GM12878 (cell line): ENCODE measurements around the gene AKAP13. TPM values are rescaled to one million over a fixed set of nuclear protein-coding genes. Genes with fewer than 3 reads are reported as not detected.

Source experiments
- BACH1 ChIP-seq: fragments of 450-650 bp; IDR thresholded peaks from 2 replicates; pipeline ENCODE4 v1.6.1; 2017; ENCODE audit warnings: mild to moderate bottlenecking, borderline replicate concordance
- BCL11A ChIP-seq: IDR thresholded peaks from 2 replicates; pipeline ENCODE4 v1.6.1; 2011; ENCODE audit warnings: low read depth, low read length
- CBFB ChIP-seq: IDR thresholded peaks from 2 replicates; pipeline ENCODE4 v1.6.1; 2016; ENCODE audit warnings: antibody characterized with exemption, low read depth
- EZH2 ChIP-seq: IDR thresholded peaks from 2 replicates; pipeline ENCODE4 v1.6.1; 2012; ENCODE audit warnings: low read depth, mild to moderate bottlenecking, control low read depth, inconsistent platforms, low read length, borderline replicate concordance; ENCODE audit not compliant: control insufficient read depth
- FOXK2 ChIP-seq: fragments of 450-650 bp; IDR thresholded peaks from 2 replicates; pipeline ENCODE4 v1.6.1; 2017; ENCODE audit warnings: mild to moderate bottlenecking, moderate library complexity
- GATAD2B ChIP-seq: fragments of 450-650 bp; conservative IDR thresholded peaks from 2 replicates; pipeline ENCODE4 v1.6.1; 2017; ENCODE audit warnings: low read depth, mild to moderate bottlenecking, moderate library complexity
- IKZF2 ChIP-seq, 2 experiments: fragments of 450-650 bp; IDR thresholded peaks; 2 replicates each; pipeline ENCODE4 v1.6.1; 2017; ENCODE audit warnings: mild to moderate bottlenecking in 2 of 2, moderate library complexity in 2 of 2
- JUNB ChIP-seq: IDR thresholded peaks from 2 replicates; pipeline ENCODE4 v1.6.1; 2016; ENCODE audit warnings: antibody characterized with exemption, mild to moderate bottlenecking
- KLF5 ChIP-seq: fragments of 450-650 bp; IDR thresholded peaks from 2 replicates; pipeline ENCODE4 v1.6.1; 2014; ENCODE audit warnings: mild to moderate bottlenecking; ENCODE audit not compliant: partially characterized antibody
- MEF2A ChIP-seq: IDR thresholded peaks from 2 replicates; pipeline ENCODE4 v1.6.1; 2011; ENCODE audit warnings: low read depth, mild to moderate bottlenecking, low read length, moderate library complexity; ENCODE audit not compliant: insufficient read depth
- MTA3 ChIP-seq: IDR thresholded peaks from 2 replicates; pipeline ENCODE4 v1.6.1; 2012; ENCODE audit warnings: low read length, inconsistent platforms, borderline replicate concordance
- NFIC ChIP-seq: IDR thresholded peaks from 2 replicates; pipeline ENCODE4 v1.6.1; 2012; ENCODE audit warnings: low read depth, mild to moderate bottlenecking, inconsistent platforms, low read length, moderate library complexity
- NFXL1 ChIP-seq: fragments of 450-650 bp; IDR thresholded peaks from 2 replicates; pipeline ENCODE4 v1.6.1; 2017; ENCODE audit warnings: antibody characterized with exemption, mild to moderate bottlenecking, borderline replicate concordance
- NKRF ChIP-seq: fragments of 450-650 bp; conservative IDR thresholded peaks from 2 replicates; pipeline ENCODE4 v1.6.1; 2017; ENCODE audit warnings: mild to moderate bottlenecking, moderate library complexity
- NRF1 ChIP-seq: conservative IDR thresholded peaks from 2 replicates; pipeline ENCODE4 v1.6.1; 2011; ENCODE audit warnings: mild to moderate bottlenecking, low read depth, low read length, improper control_type of control experiment
- PAX8 ChIP-seq: fragments of 450-650 bp; IDR thresholded peaks from 2 replicates; pipeline ENCODE4 v1.6.1; 2017; ENCODE audit warnings: mild to moderate bottlenecking, moderate library complexity
- PBX3 ChIP-seq: IDR thresholded peaks from 2 replicates; pipeline ENCODE4 v1.6.1; 2011; ENCODE audit warnings: mild to moderate bottlenecking, low read depth, low read length, moderate library complexity; ENCODE audit not compliant: insufficient replicate concordance
- POLR2AphosphoS2 ChIP-seq: IDR thresholded peaks from 2 replicates; pipeline ENCODE4 v1.6.1; 2011; ENCODE audit warnings: low read depth, mild to moderate bottlenecking, low read length, improper control_type of control experiment, moderate library complexity
- POLR2AphosphoS5 ChIP-seq: IDR thresholded peaks from 2 replicates; pipeline ENCODE4 v1.6.1; 2011; ENCODE audit warnings: mild to moderate bottlenecking, low read length, inconsistent platforms
- POU2F2 ChIP-seq: IDR thresholded peaks from 3 replicates; pipeline ENCODE4 v1.6.1; 2011; ENCODE audit warnings: low read depth, mild to moderate bottlenecking, low read length, borderline replicate concordance
- RAD21 ChIP-seq: IDR thresholded peaks from 2 replicates; pipeline ENCODE4 v1.6.1; 2011; ENCODE audit warnings: mild to moderate bottlenecking, low read depth, low read length, moderate library complexity; ENCODE audit not compliant: insufficient read depth
- RB1 ChIP-seq: fragments of 450-650 bp; formaldehyde crosslinking; IDR thresholded peaks from 2 replicates; pipeline ENCODE4 v1.6.1; 2017; ENCODE audit warnings: mild to moderate bottlenecking, borderline replicate concordance
- RELA ChIP-seq: fragments of 450-650 bp; IDR thresholded peaks from 2 replicates; pipeline ENCODE4 v1.8.0; 2014; ENCODE audit warnings: borderline replicate concordance; ENCODE audit not compliant: partially characterized antibody
- RUNX3 ChIP-seq: IDR thresholded peaks from 2 replicates; pipeline ENCODE4 v1.6.1; 2012; ENCODE audit warnings: low read length, inconsistent platforms
- SIN3A ChIP-seq: IDR thresholded peaks from 2 replicates; pipeline ENCODE4 v1.6.1; 2012; ENCODE audit warnings: low read depth, low read length, improper control_type of control experiment
- SKIL ChIP-seq: fragments of 450-650 bp; IDR thresholded peaks from 2 replicates; pipeline ENCODE4 v1.6.1; 2017; ENCODE audit warnings: mild to moderate bottlenecking, low read depth, inconsistent platforms; ENCODE audit not compliant: poor library complexity, severe bottlenecking
- SREBF1 ChIP-seq: IDR thresholded peaks from 2 replicates; pipeline ENCODE4 v1.6.1; 2012; ENCODE audit warnings: mild to moderate bottlenecking, low read length
- TCF3 ChIP-seq: IDR thresholded peaks from 2 replicates; pipeline ENCODE4 v1.6.1; 2012; ENCODE audit warnings: low read depth, mild to moderate bottlenecking, low read length, borderline replicate concordance; ENCODE audit not compliant: insufficient read depth
- ZNF217 ChIP-seq: fragments of 450-650 bp; IDR thresholded peaks from 2 replicates; pipeline ENCODE4 v1.6.1; 2017; ENCODE audit warnings: antibody characterized with exemption, mild to moderate bottlenecking
- polyA plus RNA-seq, 11 experiments: library from polyadenylated mRNA; depleted of rRNA in 4 of 11; unstranded in 6 of 11; stranded (reverse) in 5 of 11; fragments of >200 nt; fragmentation: Nextera tagmentation in 4 of 11; fragmentation: Illumina TruSeq in 1 of 11; extraction: Ambion mirVana in 4 of 11; extraction: Trizol in 1 of 11; gene quantifications; 1 replicate in 1 of 11; 2 replicates in 10 of 11; pipeline versions ENCODE4 v1.2.1 to v1.2.3, GENCODE V29; 2011 to 2016; ENCODE audit warnings: inconsistent platforms in 2 of 11, missing spikeins in 2 of 11, low read depth in 1 of 11
- total RNA-seq, 4 experiments: library from RNA; depleted of rRNA in 3 of 4; stranded (reverse); fragments of >200 nt in 3 of 4; fragmentation: Illumina TruSeq in 1 of 4; extraction: Trizol in 1 of 4; gene quantifications; 2 replicates each; pipeline versions ENCODE4 v1.2.1 to v1.2.3, GENCODE V29; 2013 to 2021

AKAP13 gene
- total and polyA plus RNA-seq, 10 of the 15 experiments (the other 5 are each of a cell fraction or from before 2014, with no cell fraction given) = 14.4 to 74.9 (median 55.1) TPM

GRCh38 chr15:85408270-85408746 is 27.9 kb downstream of the AKAP13 start (continued):
- TF ChIP-seq PBX3 (no peak), CBFB (peak; percentile 43; the same call in 1 of the 2 replicates), MEF2A (no peak), SREBF1 (peak; percentile 22; the same call in 1 of the 2 replicates), GATAD2B (no peak), NKRF (no peak), BACH1 (no peak), SIN3A (no peak), MTA3 (peak; percentile 67; the same call in 1 of the 2 replicates), FOXK2 (no peak), RUNX3 (peak; percentile 64), JUNB (no peak), ZNF217 (peak; percentile 83; the same call in 1 of the 2 replicates), POLR2AphosphoS2 (no peak), IKZF2 (IDR thresholded peaks at IDR 0.05) (peak; percentile 43 to 45; a peak in 2 of 4 replicates), NFIC (peak; percentile 63), PAX8 (peak; percentile 90; the same call in 1 of the 2 replicates), BCL11A (no peak), POU2F2 (peak; percentile 88), RAD21 (no peak), NRF1 (no peak), RB1 (no peak), RELA (no peak), EZH2 (no peak), NFXL1 (no peak), SKIL (peak; percentile 68), KLF5 (no peak), POLR2AphosphoS5 (no peak), TCF3 (0 out of 2 replicates have a peak, but pooled peaks have one; percentile 42)
